Activated naive CD8-positive, alpha-beta T cell treated with anti-CD3 and anti-CD28 coated beads, Interleukin-2, amount 50 U/mL, for 24 hours (primary cell): ENCODE measurements around the gene AFG3L2.
"Not testable (repeated sequence)": the region's sequence is repeated elsewhere in the genome, so short reads cannot be mapped to it uniquely, and the experiment has no call there.

ENCODE experiments used
- ATAC-seq: fragments of 150-1000 bp; cut with Tn5 transposase; one replicate; pipeline ENCODE4 v1.10.0; 2021
- DNase-seq: peaks from one replicate; pipeline ENCODE4 v3.0.0; 2021
- H3K27ac Mint-ChIP-seq: one replicate; pipeline ENCODE4 v1.8.0; 2021; ENCODE audit warnings: mild to moderate bottlenecking, mixed read lengths
- H3K27me3 Mint-ChIP-seq: one replicate; pipeline ENCODE4 v1.8.0; 2021; ENCODE audit warnings: mixed read lengths
- H3K36me3 Mint-ChIP-seq: one replicate; pipeline ENCODE4 v1.8.0; 2021; ENCODE audit warnings: low read depth, mixed read lengths
- H3K4me1 Mint-ChIP-seq: one replicate; pipeline ENCODE4 v1.8.0; 2021; ENCODE audit warnings: mixed read lengths
- H3K4me3 Mint-ChIP-seq: one replicate; pipeline ENCODE4 v1.8.0; 2021; ENCODE audit warnings: mild to moderate bottlenecking, moderate library complexity, mixed read lengths
- H3K9me3 Mint-ChIP-seq: one replicate; pipeline ENCODE4 v1.8.0; 2021; ENCODE audit warnings: mixed read lengths

AFG3L2 gene

GRCh38 chr18:12382221-12382814, 5.3 kb upstream of the AFG3L2 start:
- not testable (repeated sequence) for ATAC-seq, H3K4me3 Mint-ChIP-seq, H3K9me3 Mint-ChIP-seq, H3K27me3 Mint-ChIP-seq, H3K27ac Mint-ChIP-seq, H3K36me3 Mint-ChIP-seq, H3K4me1 Mint-ChIP-seq, DNase-seq

GRCh38 chr18:12378198-12378558, 1.2 kb upstream of the AFG3L2 start:
- not testable (repeated sequence) for H3K9me3 Mint-ChIP-seq, H3K27me3 Mint-ChIP-seq, DNase-seq, ATAC-seq
- Mint-ChIP-seq H3K4me1 (peaks cover 31% of the 10 kb centered on the region), H3K4me3 (peak overlapping the region; percentile 90), H3K27ac (peak overlapping the region; percentile 93), H3K36me3 (peaks cover 19% of the 10 kb centered on the region)

- Mint-ChIP-seq H3K36me3 (peaks cover 22% of the 10 kb centered on the region), H3K9me3 (no peaks in the 10 kb centered on the region), H3K4me1 (peaks cover 36% of the 10 kb centered on the region), H3K27me3 (peaks cover 2% of the 10 kb centered on the region), H3K4me3 (peak overlapping the region; percentile 90), H3K27ac (peak overlapping the region; percentile 93)
- ATAC-seq: peak; percentile 80
- no peak for DNase-seq
Observed at GRCh38 chr18:12377556-12378197, 650 bp upstream of the AFG3L2 start.

GRCh38 chr18:12376034-12376753, 833 bp downstream of the AFG3L2 start:
- H3K4me1 Mint-ChIP-seq: peaks cover 49% of the 10 kb centered on the region
- no peak for ATAC-seq

GRCh38 chr18:12374401-12374800, 2.6 kb downstream of the AFG3L2 start:
- DNase-seq (no peak), ATAC-seq (no peak)
- Mint-ChIP-seq H3K27me3 (peaks cover 2% of the 10 kb centered on the region), H3K27ac (no peak overlapping the region), H3K9me3 (no peaks in the 10 kb centered on the region), H3K4me1 (peaks cover 51% of the 10 kb centered on the region), H3K36me3 (peaks cover 39% of the 10 kb centered on the region), H3K4me3 (peak overlapping the region; percentile 89)

More at GRCh38 chr18:12376034-12376753, 833 bp downstream of the AFG3L2 start:
- Mint-ChIP-seq H3K27ac (peak overlapping the region; percentile 92), H3K36me3 (peaks cover 31% of the 10 kb centered on the region), H3K9me3 (no peaks in the 10 kb centered on the region), H3K27me3 (peaks cover 2% of the 10 kb centered on the region), H3K4me3 (peak overlapping the region; percentile 89)
- DNase-seq: peak; percentile 18

GRCh38 chr18:12373771-12374116, 3.3 kb downstream of the AFG3L2 start:
- H3K4me3 Mint-ChIP-seq: no peak overlapping the region
- DNase-seq (no peak), ATAC-seq (no peak)
- no peaks in the 10 kb centered on the region for H3K9me3 Mint-ChIP-seq
- peaks cover 42% of the 10 kb centered on the region for H3K36me3 Mint-ChIP-seq
- no peak overlapping the region for H3K27ac Mint-ChIP-seq
- peaks cover 51% of the 10 kb centered on the region for H3K4me1 Mint-ChIP-seq
- no peaks in the 10 kb centered on the region for H3K27me3 Mint-ChIP-seq

- peaks cover 43% of the 10 kb centered on the region for H3K36me3 Mint-ChIP-seq
- no peak for ATAC-seq
- DNase-seq: no peak
- H3K4me3 Mint-ChIP-seq: no peak overlapping the region
- no peaks in the 10 kb centered on the region for H3K9me3 Mint-ChIP-seq
- H3K27me3 Mint-ChIP-seq: no peaks in the 10 kb centered on the region
- no peak overlapping the region for H3K27ac Mint-ChIP-seq
- peaks cover 51% of the 10 kb centered on the region for H3K4me1 Mint-ChIP-seq
Observed at GRCh38 chr18:12373116-12373770, 3.8 kb downstream of the AFG3L2 start.

- Mint-ChIP-seq H3K27me3 (no peaks in the 10 kb centered on the region), H3K4me3 (no peak overlapping the region), H3K27ac (no peak overlapping the region), H3K4me1 (peaks cover 44% of the 10 kb centered on the region), H3K36me3 (peaks cover 44% of the 10 kb centered on the region), H3K9me3 (no peaks in the 10 kb centered on the region)
- ATAC-seq (no peak), DNase-seq (no peak)
Observed at GRCh38 chr18:12372406-12372805, 4.6 kb downstream of the AFG3L2 start.

- no peak for ATAC-seq
- no peak for DNase-seq
- H3K4me3 Mint-ChIP-seq: no peak overlapping the region
- peaks cover 52% of the 10 kb centered on the region for H3K36me3 Mint-ChIP-seq
- peaks cover 44% of the 10 kb centered on the region for H3K4me1 Mint-ChIP-seq
- H3K9me3 Mint-ChIP-seq: no peaks in the 10 kb centered on the region
- no peaks in the 10 kb centered on the region for H3K27me3 Mint-ChIP-seq
- H3K27ac Mint-ChIP-seq: no peak overlapping the region
Observed at GRCh38 chr18:12371590-12371989, 5.4 kb downstream of the AFG3L2 start.

GRCh38 chr18:12369211-12369610, 7.8 kb downstream of the AFG3L2 start:
- Mint-ChIP-seq H3K9me3 (no peaks in the 10 kb centered on the region), H3K4me3 (no peak overlapping the region), H3K4me1 (peaks cover 30% of the 10 kb centered on the region), H3K27me3 (no peaks in the 10 kb centered on the region), H3K27ac (no peak overlapping the region), H3K36me3 (peaks cover 52% of the 10 kb centered on the region)
- DNase-seq: no peak
- no peak for ATAC-seq

GRCh38 chr18:12366784-12367183, 10.2 kb downstream of the AFG3L2 start:
- H3K36me3 Mint-ChIP-seq: peaks cover 41% of the 10 kb centered on the region
- H3K4me1 Mint-ChIP-seq: peaks cover 13% of the 10 kb centered on the region
- no peak overlapping the region for H3K27ac Mint-ChIP-seq
- no peaks in the 10 kb centered on the region for H3K27me3 Mint-ChIP-seq
- H3K4me3 Mint-ChIP-seq: no peak overlapping the region
- DNase-seq (no peak), ATAC-seq (no peak)
- no peaks in the 10 kb centered on the region for H3K9me3 Mint-ChIP-seq

GRCh38 chr18:12366379-12366778, 10.6 kb downstream of the AFG3L2 start:
- Mint-ChIP-seq H3K4me3 (no peak overlapping the region), H3K36me3 (peaks cover 41% of the 10 kb centered on the region), H3K9me3 (no peaks in the 10 kb centered on the region), H3K27me3 (no peaks in the 10 kb centered on the region), H3K27ac (no peak overlapping the region), H3K4me1 (peaks cover 10% of the 10 kb centered on the region)
- no peak for ATAC-seq
- DNase-seq: no peak

- no peak overlapping the region for H3K4me3 Mint-ChIP-seq
- ATAC-seq: no peak
- no peaks in the 10 kb centered on the region for H3K9me3 Mint-ChIP-seq
- peaks cover 6% of the 10 kb centered on the region for H3K4me1 Mint-ChIP-seq
- no peak for DNase-seq
- peaks cover 52% of the 10 kb centered on the region for H3K36me3 Mint-ChIP-seq
- H3K27ac Mint-ChIP-seq: no peak overlapping the region
- H3K27me3 Mint-ChIP-seq: no peaks in the 10 kb centered on the region
Observed at GRCh38 chr18:12362473-12363174, 14.4 kb downstream of the AFG3L2 start.

- DNase-seq (no peak), ATAC-seq (peak; percentile 86)
- no peak overlapping the region for H3K4me3 Mint-ChIP-seq
- peaks cover 50% of the 10 kb centered on the region for H3K36me3 Mint-ChIP-seq
- H3K9me3 Mint-ChIP-seq: no peaks in the 10 kb centered on the region
- peak overlapping the region; percentile 30 for H3K27ac Mint-ChIP-seq
- peaks cover 6% of the 10 kb centered on the region for H3K4me1 Mint-ChIP-seq
- H3K27me3 Mint-ChIP-seq: no peaks in the 10 kb centered on the region
Observed at GRCh38 chr18:12361770-12362378, 15.2 kb downstream of the AFG3L2 start.
